Effector memory CD4-positive, alpha-beta T cell (primary cell): ENCODE results near the gene ABHD16A.

ENCODE experiments used
- DNase-seq, 3 donors: peaks; one replicate each; pipeline ENCODE4 v3.0.0-alpha.2; 2020
- H3K27ac ChIP-seq: 2 replicates; pipeline ENCODE4 v1.7.0; 2013; ENCODE audit warnings: mild to moderate bottlenecking, low read length, moderate library complexity; ENCODE audit not compliant: insufficient read depth, poor library complexity, severe bottlenecking
- H3K27me3 ChIP-seq: replicated peaks from 2 replicates; pipeline ENCODE4 v1.7.0; 2013; ENCODE audit warnings: mild to moderate bottlenecking, low read length; ENCODE audit not compliant: insufficient read depth, control insufficient read depth, poor library complexity, severe bottlenecking
- H3K36me3 ChIP-seq: 2 replicates; pipeline ENCODE4 v1.7.0; 2013; ENCODE audit warnings: mild to moderate bottlenecking, low read length, moderate library complexity; ENCODE audit not compliant: control insufficient read depth, insufficient read depth
- H3K4me1 ChIP-seq: 2 replicates; pipeline ENCODE4 v1.7.0; 2013; ENCODE audit warnings: low read length, mild to moderate bottlenecking; ENCODE audit not compliant: control insufficient read depth, insufficient read depth, poor library complexity, severe bottlenecking
- H3K4me3 ChIP-seq: 2 replicates; pipeline ENCODE4 v1.7.0; 2013; ENCODE audit warnings: low read length, low read depth, mild to moderate bottlenecking; ENCODE audit not compliant: insufficient read depth, poor library complexity, severe bottlenecking
- H3K9me3 ChIP-seq: 2 replicates; pipeline ENCODE4 v1.7.0; 2013; ENCODE audit warnings: mild to moderate bottlenecking, low read length, moderate library complexity; ENCODE audit not compliant: control insufficient read depth

ABHD16A gene

GRCh38 chr6:31702405-31702818 lies 712 bp downstream of the ABHD16A start:
- Histone ChIP-seq H3K27me3 (no peaks in the 10 kb centered on the region), H3K4me1 (peaks cover 18% of the 10 kb centered on the region), H3K9me3 (no peaks in the 10 kb centered on the region), H3K36me3 (peaks cover 9% of the 10 kb centered on the region), H3K4me3 (peak overlapping the region; percentile 91), H3K27ac (peak overlapping the region; percentile 99)
- no peak for DNase-seq

- no peak overlapping the region for H3K27ac ChIP-seq
- H3K27me3 ChIP-seq = no peaks in the 10 kb centered on the region
- H3K36me3 ChIP-seq = peaks cover 11% of the 10 kb centered on the region
- peak overlapping the region; percentile 91 for H3K4me3 ChIP-seq
- H3K9me3 ChIP-seq = no peaks in the 10 kb centered on the region
- no peak for DNase-seq
- H3K4me1 ChIP-seq = peaks cover 18% of the 10 kb centered on the region
Observed at GRCh38 chr6:31701666-31702404, 1.3 kb downstream of the ABHD16A start.

DNA sequence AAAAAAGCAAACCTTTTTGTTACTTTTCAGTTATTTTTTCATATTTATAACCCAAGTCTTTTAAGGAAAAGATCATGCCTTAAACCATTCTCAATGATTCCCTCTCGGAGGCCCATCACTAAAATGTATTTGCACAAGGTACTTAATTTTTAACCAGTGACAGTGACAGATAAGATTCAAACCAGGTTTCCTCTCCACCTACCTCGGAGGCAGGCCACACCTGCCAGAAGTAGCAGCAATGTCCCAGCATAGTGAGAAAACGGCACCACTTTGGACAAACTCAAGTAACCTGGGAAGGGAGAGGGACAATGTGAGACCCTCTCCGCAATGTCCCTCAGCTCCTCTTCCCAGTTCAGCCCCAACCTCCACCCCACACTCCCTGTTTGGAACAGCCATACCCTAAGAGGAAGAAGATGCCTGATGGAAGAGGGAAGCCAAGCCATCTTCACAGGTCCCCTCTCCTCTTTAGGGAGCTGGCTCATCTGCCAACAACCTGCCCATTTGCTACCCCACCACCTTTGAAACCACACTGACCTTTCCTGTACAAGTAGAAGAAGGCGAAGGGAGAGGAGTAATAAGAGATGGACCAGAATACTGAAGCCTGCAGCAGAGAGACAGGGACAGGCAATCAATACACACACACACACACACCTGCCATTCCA lies 2.3 kb downstream of the ABHD16A start:
- H3K36me3 ChIP-seq = peaks cover 20% of the 10 kb centered on the region
- peaks cover 18% of the 10 kb centered on the region for H3K4me1 ChIP-seq
- no peak for DNase-seq
- H3K4me3 ChIP-seq = no peak overlapping the region
- no peaks in the 10 kb centered on the region for H3K9me3 ChIP-seq
- H3K27me3 ChIP-seq = no peaks in the 10 kb centered on the region
- H3K27ac ChIP-seq = no peak overlapping the region

GRCh38 chr6:31697555-31697954 lies 5.6 kb downstream of the ABHD16A start:
- no peaks in the 10 kb centered on the region for H3K9me3 ChIP-seq
- H3K4me3 ChIP-seq = no peak overlapping the region
- no peak overlapping the region for H3K27ac ChIP-seq
- H3K27me3 ChIP-seq = no peaks in the 10 kb centered on the region
- H3K36me3 ChIP-seq = peaks cover 43% of the 10 kb centered on the region
- no peak for DNase-seq
- H3K4me1 ChIP-seq = peaks cover 17% of the 10 kb centered on the region

- Histone ChIP-seq H3K4me1 (no peaks in the 10 kb centered on the region), H3K4me3 (no peak overlapping the region), H3K27ac (no peak overlapping the region), H3K27me3 (no peaks in the 10 kb centered on the region), H3K9me3 (no peaks in the 10 kb centered on the region), H3K36me3 (peaks cover 68% of the 10 kb centered on the region)
- no peak for DNase-seq
Observed at GRCh38 chr6:31693535-31693934, 9.6 kb downstream of the ABHD16A start.

DNA sequence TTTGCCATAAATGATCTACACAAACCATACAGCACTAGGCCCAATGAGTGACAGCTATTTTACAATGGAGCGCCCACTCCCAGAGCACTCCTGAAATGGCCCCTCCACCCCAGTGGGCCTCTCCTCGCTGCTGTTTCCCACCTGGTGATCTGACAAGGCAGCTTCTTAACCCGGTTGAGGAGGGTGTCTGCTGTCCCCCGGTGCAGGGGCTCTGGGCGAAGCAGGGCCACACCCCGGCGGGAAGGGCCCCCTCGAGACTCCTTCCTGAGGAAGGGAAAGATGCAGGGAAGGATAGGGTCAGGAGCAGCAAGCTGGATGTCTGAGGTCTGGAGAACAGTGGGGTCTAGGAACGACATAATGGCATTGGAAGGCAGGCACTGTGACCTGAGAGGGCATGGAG lies 10.2 kb downstream of the ABHD16A start:
- DNase-seq = no peak
- Histone ChIP-seq H3K27me3 (no peaks in the 10 kb centered on the region), H3K9me3 (no peaks in the 10 kb centered on the region), H3K36me3 (peaks cover 74% of the 10 kb centered on the region), H3K4me1 (no peaks in the 10 kb centered on the region), H3K27ac (no peak overlapping the region), H3K4me3 (no peak overlapping the region)

DNA sequence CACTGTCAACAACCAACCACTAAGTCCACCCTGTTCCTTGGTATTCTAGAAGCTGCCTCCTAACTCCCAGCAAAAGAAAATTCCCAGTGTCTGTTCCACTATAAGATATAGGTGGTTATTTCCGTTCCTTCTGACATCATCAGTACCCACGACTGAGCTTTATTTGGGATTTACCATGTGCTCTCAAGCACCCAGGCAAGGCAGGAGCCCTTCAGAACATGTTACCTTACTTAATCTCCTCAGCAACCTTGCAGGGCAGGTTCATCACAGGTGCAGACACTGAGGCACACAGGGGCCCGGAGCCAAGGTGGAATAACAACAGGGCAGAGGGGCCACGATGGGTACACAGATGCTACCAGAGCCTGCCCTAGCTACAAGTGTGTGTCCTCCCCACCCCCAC lies 10.8 kb downstream of the ABHD16A start:
- H3K4me1 ChIP-seq = no peaks in the 10 kb centered on the region
- peaks cover 79% of the 10 kb centered on the region for H3K36me3 ChIP-seq
- no peaks in the 10 kb centered on the region for H3K27me3 ChIP-seq
- no peak overlapping the region for H3K4me3 ChIP-seq
- H3K27ac ChIP-seq = no peak overlapping the region
- DNase-seq = no peak
- no peaks in the 10 kb centered on the region for H3K9me3 ChIP-seq

DNA sequence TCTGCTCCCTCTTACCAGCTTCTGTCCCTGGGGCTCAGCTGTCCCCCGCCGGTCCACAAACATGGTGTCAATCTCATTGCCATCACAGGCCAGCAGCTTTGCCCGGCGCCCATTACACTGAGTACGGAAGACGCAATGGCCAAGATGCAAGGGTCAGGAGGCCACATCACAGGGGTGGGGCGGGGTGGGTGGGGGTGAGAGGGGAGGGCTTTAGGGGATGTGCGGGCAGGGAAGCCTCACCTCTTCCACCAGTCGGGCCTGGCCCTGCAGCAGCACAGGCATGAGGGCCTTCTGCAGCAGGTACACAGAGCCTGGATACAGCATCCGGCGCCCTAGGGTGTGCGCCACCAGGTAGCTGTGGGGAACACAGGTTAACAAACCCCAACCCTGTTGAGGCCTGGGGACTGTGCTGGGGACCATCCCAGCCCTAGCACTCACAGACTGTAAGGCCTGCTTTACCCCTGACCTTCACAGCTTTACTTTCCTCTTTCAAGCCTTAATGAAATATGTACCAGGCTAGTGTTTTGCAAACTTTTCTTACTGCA lies 11.5 kb downstream of the ABHD16A start:
- DNase-seq = no peak
- no peaks in the 10 kb centered on the region for H3K27me3 ChIP-seq
- no peaks in the 10 kb centered on the region for H3K4me1 ChIP-seq
- no peak overlapping the region for H3K4me3 ChIP-seq
- H3K27ac ChIP-seq = no peak overlapping the region
- H3K9me3 ChIP-seq = no peaks in the 10 kb centered on the region
- H3K36me3 ChIP-seq = peaks cover 82% of the 10 kb centered on the region

DNA sequence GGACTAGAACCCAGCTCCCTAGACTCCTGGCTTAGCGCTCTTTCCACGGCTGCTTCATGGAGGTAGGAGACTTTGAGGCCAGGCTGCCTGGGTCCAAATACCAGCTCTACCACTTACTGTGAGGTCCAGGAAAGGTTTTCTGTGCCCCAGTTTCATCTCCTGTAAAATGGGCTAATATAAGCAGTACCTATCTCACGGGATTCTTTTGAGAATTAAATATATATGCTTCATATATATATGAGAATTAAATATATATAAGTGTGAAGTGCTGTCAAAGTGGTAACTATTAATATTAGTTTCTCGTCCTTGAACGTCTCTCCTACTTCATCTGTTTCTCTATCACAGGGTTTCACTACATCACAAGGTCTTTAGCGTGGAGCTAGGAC lies 12.1 kb downstream of the ABHD16A start:
- Histone ChIP-seq H3K9me3 (no peaks in the 10 kb centered on the region), H3K36me3 (peaks cover 82% of the 10 kb centered on the region), H3K4me3 (no peak overlapping the region), H3K27me3 (no peaks in the 10 kb centered on the region), H3K4me1 (no peaks in the 10 kb centered on the region), H3K27ac (no peak overlapping the region)
- no peak for DNase-seq
